HepG2 (cell line): ENCODE results near the gene SLC24A4. TPM values are rescaled to one million over a fixed set of nuclear protein-coding genes. Genes with fewer than 3 reads are reported as not detected.
"Not testable (repeated sequence)": the region's sequence is repeated elsewhere in the genome, so short reads cannot be mapped to it uniquely, and the experiment has no call there.

Source experiments
- ATAC-seq: fragments of 200-7000 bp; cut with Tn5 transposase; 3 replicates; pipeline ENCODE4 v1.9.1; 2020; ENCODE audit warnings: mild to moderate bottlenecking, moderate library complexity
- BruUV-seq: library from RNA; stranded (reverse); fragments of 400-500 nt; replicated peaks from 2 replicates; lab custom pipeline; 2021; lab: Mats Ljungman, UMichigan
- CTCF ChIA-PET: fragments of 300-600 bp; formaldehyde crosslinking; extraction: SDS; loops from one replicate; lab custom pipeline; 2021; ENCODE audit warnings: low total read pairs, inconsistent platforms, low intra/inter-chr PET ratio; lab: Yijun Ruan, JAX
- POLR2A ChIA-PET: fragments of 350-600 bp; sonication (Branson Sonifier 250); formaldehyde crosslinking; loops from one replicate; lab custom pipeline; 2020; ENCODE audit warnings: antibody characterized with exemption, inconsistent platforms; lab: Yijun Ruan, JAX
- DNase-seq: peaks from one replicate; pipeline ENCODE4 v3.0.0-alpha.2; 2015; ENCODE audit warnings: low spot score
- FAIRE-seq: peaks from 3 replicates; lab custom pipeline; 2011; peaks lifted over from hg19 to GRCh38; lab: Jason Lieb, UNC
- H2AFZ ChIP-seq: one replicate; pipeline ENCODE4 v1.6.1; 2011; ENCODE audit warnings: low read length, inconsistent platforms
- H3K27ac ChIP-seq: fragments of 300-600 bp; 3 replicates; pipeline ENCODE4 v1.8.0; 2011; ENCODE audit warnings: mixed run types, mild to moderate bottlenecking, mixed read lengths, low read length, inconsistent platforms; ENCODE audit not compliant: insufficient read depth; ENCODE audit errors: extremely low read length
- H3K27me3 ChIP-seq, 2 experiments: fragments of 200-600 bp in 1 of 2; 2 replicates in 1 of 2; 3 replicates in 1 of 2; pipeline versions ENCODE4 v1.6.0 to v1.8.0; 2011; ENCODE audit warnings: low read length in 2 of 2, mild to moderate bottlenecking in 2 of 2, moderate library complexity in 2 of 2, inconsistent platforms in 1 of 2; ENCODE audit not compliant: insufficient read depth in 2 of 2, control insufficient read depth in 1 of 2
- H3K36me3 ChIP-seq, 2 experiments: fragments of 200-600 bp in 1 of 2; replicated peaks in 1 of 2; 2 replicates in 1 of 2; 3 replicates in 1 of 2; pipeline versions ENCODE4 v1.5.1 to v1.8.0; 2011; ENCODE audit warnings: low read length in 2 of 2, inconsistent platforms in 1 of 2; ENCODE audit not compliant: insufficient read depth in 2 of 2, control insufficient read depth in 1 of 2
- H3K4me1 ChIP-seq: 2 replicates; pipeline ENCODE4 v1.5.1; 2012; ENCODE audit warnings: low read length, inconsistent platforms; ENCODE audit not compliant: insufficient read depth
- H3K4me2 ChIP-seq: 2 replicates; pipeline ENCODE4 v1.6.0; 2011; ENCODE audit warnings: low read depth, low read length, inconsistent platforms
- H3K4me3 ChIP-seq, 3 experiments: fragments of 200-600 bp in 1 of 3; sonication (generic), shearing (Covaris generic) in 1 of 3; replicated peaks in 1 of 3; 2 replicates each; pipeline ENCODE4 v1.5.1; 2011 to 2016; ENCODE audit warnings: low read length in 3 of 3, inconsistent platforms in 2 of 3, low read depth in 2 of 3, mild to moderate bottlenecking in 2 of 3, control low read depth in 1 of 3, mixed read lengths in 1 of 3; ENCODE audit not compliant: insufficient read depth in 1 of 3
- H3K79me2 ChIP-seq: one replicate; pipeline ENCODE4 v1.6.1; 2011; ENCODE audit warnings: low read length, inconsistent platforms; ENCODE audit not compliant: insufficient read depth
- H3K9ac ChIP-seq: 2 replicates; pipeline ENCODE4 v1.6.0; 2011; ENCODE audit warnings: mild to moderate bottlenecking, low read depth, low read length, inconsistent platforms; ENCODE audit not compliant: insufficient read depth
- H3K9me3 ChIP-seq: 2 replicates; pipeline ENCODE4 v1.5.1; 2012; ENCODE audit warnings: mild to moderate bottlenecking, low read length
- H4K20me1 ChIP-seq: 2 replicates; pipeline ENCODE4 v1.6.0; 2011; ENCODE audit warnings: inconsistent platforms, mild to moderate bottlenecking, low read length, moderate library complexity; ENCODE audit not compliant: insufficient read depth
- NFIC ChIP-seq: IDR thresholded peaks from 2 replicates; pipeline ENCODE4 v1.6.1; 2012; ENCODE audit warnings: mild to moderate bottlenecking, low read length, inconsistent platforms
- ZNF235 ChIP-seq: sonication (generic); formaldehyde crosslinking; IDR thresholded peaks from 2 replicates; pipeline ENCODE4 v1.8.1; 2023; ENCODE audit warnings: mild to moderate bottlenecking, missing genetic modification reagents, borderline replicate concordance
- ZNF251 ChIP-seq: sonication (generic); formaldehyde crosslinking; IDR thresholded peaks from 2 replicates; pipeline ENCODE4 v1.9.0; 2021; ENCODE audit warnings: mild to moderate bottlenecking, missing genetic modification reagents
- ZNF616 ChIP-seq: sonication (generic); formaldehyde crosslinking; IDR thresholded peaks from 2 replicates; pipeline ENCODE4 v1.5.0; 2020; ENCODE audit warnings: low read depth, mild to moderate bottlenecking, missing genetic modification reagents
- ZNF619 ChIP-seq: sonication (generic); formaldehyde crosslinking; IDR thresholded peaks from 2 replicates; pipeline ENCODE4 v1.4.0; 2020; ENCODE audit warnings: mild to moderate bottlenecking, missing genetic modification reagents
- ZNF780A ChIP-seq: sonication (generic); formaldehyde crosslinking; IDR thresholded peaks from 2 replicates; pipeline ENCODE4 v1.8.0; 2022; ENCODE audit warnings: mild to moderate bottlenecking, missing genetic modification reagents, moderate library complexity
- ZSCAN12 ChIP-seq: sonication (generic); formaldehyde crosslinking; IDR thresholded peaks from 2 replicates; pipeline ENCODE4 v1.9.0; 2021; ENCODE audit warnings: mild to moderate bottlenecking, missing genetic modification reagents
- ZSCAN9 ChIP-seq: IDR thresholded peaks from 2 replicates; pipeline ENCODE4 v1.6.1; 2016; ENCODE audit warnings: borderline replicate concordance
- WGBS: methylation state at CpG from one replicate; pipeline ENCODE4 v1.1.6; 2017; ENCODE audit warnings: low lambda C conversion rate; 5-methylcytosine and 5-hydroxymethylcytosine counted together
- in situ Hi-C: cut with HindIII; loops from 2 replicates; pipeline ENCODE4 v1.10.0; 2017; ENCODE audit warnings: low pct_unique_long_range_greater_than_20kb; ENCODE audit not compliant: extremely low pct_ligation_motif_present
- intact Hi-C: fragments of 100-400 bp; cut with micrococcal nuclease; formaldehyde crosslinking; loops from one replicate; pipeline ENCODE4 v1.10.0; 2022; ENCODE audit not compliant: unreplicated experiment
- polyA plus RNA-seq, 8 experiments: library from polyadenylated mRNA; depleted of rRNA in 3 of 8; stranded (reverse) in 7 of 8; unstranded in 1 of 8; fragments of >200 nt; fragmentation: Illumina TruSeq in 4 of 8; extraction: Trizol in 4 of 8; gene quantifications; 2 replicates each; pipeline versions ENCODE4 v1.2.1 to v1.2.3, GENCODE V29; 2011 to 2016; ENCODE audit warnings: low read depth in 4 of 8, missing spikeins in 1 of 8, mixed read lengths in 1 of 8; ENCODE audit not compliant: insufficient read depth in 1 of 8
- total RNA-seq, 5 experiments: library from RNA; depleted of rRNA; stranded (reverse); fragments of >200 nt; fragmentation: Illumina TruSeq; extraction: Trizol; gene quantifications; 2 replicates each; pipeline ENCODE4 v1.2.3, GENCODE V29; 2016; ENCODE audit warnings: low read depth in 1 of 5
- TF ChIP-seq, protein P1 (sequence below): IDR thresholded peaks from 2 replicates; pipeline ENCODE4 v1.4.0; 2020; ENCODE audit warnings: mild to moderate bottlenecking, missing genetic modification reagents
- TF ChIP-seq, protein P2 (sequence below): sonication (generic); formaldehyde crosslinking; IDR thresholded peaks from 2 replicates; pipeline ENCODE4 v1.5.0; 2020; ENCODE audit warnings: mild to moderate bottlenecking, missing genetic modification reagents

Gene SLC24A4
- total and polyA plus RNA-seq, 2 of the 13 experiments (the other 11 are each of a cell fraction or from before 2014, with no cell fraction given) = not detected

DNA sequence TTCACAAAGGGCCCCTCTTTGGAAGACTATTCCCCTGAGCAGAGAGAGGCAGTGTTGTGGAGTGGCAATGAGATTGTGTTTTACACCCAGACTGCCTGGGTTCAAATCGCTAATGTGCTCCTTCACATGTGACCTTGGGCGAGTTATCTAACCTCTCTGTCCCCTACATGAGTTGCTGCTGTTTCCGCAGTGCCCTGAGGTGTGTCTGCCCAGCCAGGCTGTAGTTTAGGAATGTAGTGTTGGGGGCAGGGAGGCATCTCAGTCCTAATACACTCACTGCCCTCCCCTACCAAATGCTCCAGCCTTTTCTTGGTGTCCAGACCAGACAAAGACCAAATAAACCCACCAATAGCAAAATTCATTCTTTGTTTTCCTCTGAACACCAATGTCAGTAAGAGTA lies 78.6 kb downstream of the SLC24A4 start:
- no peaks in the 10 kb centered on the region for H3K36me3 ChIP-seq
- in situ Hi-C loops (no loop called here), intact Hi-C loops (no loop called here)
- FAIRE-seq = no peak
- H3K27ac ChIP-seq = no peak overlapping the region
- no TSS peak for BruUV-seq
- no peak for DNase-seq
- no peaks in the 10 kb centered on the region for H3K79me2 ChIP-seq
- no CpG with 5 or more reads among the region's 3 CpGs for WGBS
- no peak overlapping the region for H3K4me2 ChIP-seq
- no peak overlapping the region for H2AFZ ChIP-seq
- peaks cover 4 to 24% of the 10 kb centered on the region in 2 experiments; a peak in 3 of 5 replicates for H3K27me3 ChIP-seq
- H4K20me1 ChIP-seq = no peaks in the 10 kb centered on the region
- TF ChIP-seq ZNF616 (CRISPR knock-in tag) (no peak), ZNF251 (CRISPR knock-in tag) (no peak), NFIC (no peak), ZSCAN9 (CRISPR knock-in tag) (no peak), ZNF619 (CRISPR knock-in tag) (no peak), ZNF235 (CRISPR knock-in tag) (no peak), ZNF780A (CRISPR knock-in tag) (no peak), ZSCAN12 (CRISPR knock-in tag) (no peak)
- TF ChIP-seq, protein P1, sequence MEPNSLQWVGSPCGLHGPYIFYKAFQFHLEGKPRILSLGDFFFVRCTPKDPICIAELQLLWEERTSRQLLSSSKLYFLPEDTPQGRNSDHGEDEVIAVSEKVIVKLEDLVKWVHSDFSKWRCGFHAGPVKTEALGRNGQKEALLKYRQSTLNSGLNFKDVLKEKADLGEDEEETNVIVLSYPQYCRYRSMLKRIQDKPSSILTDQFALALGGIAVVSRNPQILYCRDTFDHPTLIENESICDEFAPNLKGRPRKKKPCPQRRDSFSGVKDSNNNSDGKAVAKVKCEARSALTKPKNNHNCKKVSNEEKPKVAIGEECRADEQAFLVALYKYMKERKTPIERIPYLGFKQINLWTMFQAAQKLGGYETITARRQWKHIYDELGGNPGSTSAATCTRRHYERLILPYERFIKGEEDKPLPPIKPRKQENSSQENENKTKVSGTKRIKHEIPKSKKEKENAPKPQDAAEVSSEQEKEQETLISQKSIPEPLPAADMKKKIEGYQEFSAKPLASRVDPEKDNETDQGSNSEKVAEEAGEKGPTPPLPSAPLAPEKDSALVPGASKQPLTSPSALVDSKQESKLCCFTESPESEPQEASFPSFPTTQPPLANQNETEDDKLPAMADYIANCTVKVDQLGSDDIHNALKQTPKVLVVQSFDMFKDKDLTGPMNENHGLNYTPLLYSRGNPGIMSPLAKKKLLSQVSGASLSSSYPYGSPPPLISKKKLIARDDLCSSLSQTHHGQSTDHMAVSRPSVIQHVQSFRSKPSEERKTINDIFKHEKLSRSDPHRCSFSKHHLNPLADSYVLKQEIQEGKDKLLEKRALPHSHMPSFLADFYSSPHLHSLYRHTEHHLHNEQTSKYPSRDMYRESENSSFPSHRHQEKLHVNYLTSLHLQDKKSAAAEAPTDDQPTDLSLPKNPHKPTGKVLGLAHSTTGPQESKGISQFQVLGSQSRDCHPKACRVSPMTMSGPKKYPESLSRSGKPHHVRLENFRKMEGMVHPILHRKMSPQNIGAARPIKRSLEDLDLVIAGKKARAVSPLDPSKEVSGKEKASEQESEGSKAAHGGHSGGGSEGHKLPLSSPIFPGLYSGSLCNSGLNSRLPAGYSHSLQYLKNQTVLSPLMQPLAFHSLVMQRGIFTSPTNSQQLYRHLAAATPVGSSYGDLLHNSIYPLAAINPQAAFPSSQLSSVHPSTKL (CRISPR knock-in tag) = no peak
- TF ChIP-seq, protein P2, sequence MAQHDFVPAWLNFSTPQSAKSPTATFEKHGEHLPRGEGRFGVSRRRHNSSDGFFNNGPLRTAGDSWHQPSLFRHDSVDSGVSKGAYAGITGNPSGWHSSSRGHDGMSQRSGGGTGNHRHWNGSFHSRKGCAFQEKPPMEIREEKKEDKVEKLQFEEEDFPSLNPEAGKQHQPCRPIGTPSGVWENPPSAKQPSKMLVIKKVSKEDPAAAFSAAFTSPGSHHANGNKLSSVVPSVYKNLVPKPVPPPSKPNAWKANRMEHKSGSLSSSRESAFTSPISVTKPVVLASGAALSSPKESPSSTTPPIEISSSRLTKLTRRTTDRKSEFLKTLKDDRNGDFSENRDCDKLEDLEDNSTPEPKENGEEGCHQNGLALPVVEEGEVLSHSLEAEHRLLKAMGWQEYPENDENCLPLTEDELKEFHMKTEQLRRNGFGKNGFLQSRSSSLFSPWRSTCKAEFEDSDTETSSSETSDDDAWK (CRISPR knock-in tag) = no peak
- no peak overlapping the region for H3K4me3 ChIP-seq
- ChIA-PET CTCF (no interaction called here), POLR2A (no interaction called here)
- no peak for ATAC-seq
- no peaks in the 10 kb centered on the region for H3K4me1 ChIP-seq
- peaks cover 7% of the 10 kb centered on the region; the same call in 1 of the 2 replicates for H3K9me3 ChIP-seq
- no peak overlapping the region for H3K9ac ChIP-seq

DNA sequence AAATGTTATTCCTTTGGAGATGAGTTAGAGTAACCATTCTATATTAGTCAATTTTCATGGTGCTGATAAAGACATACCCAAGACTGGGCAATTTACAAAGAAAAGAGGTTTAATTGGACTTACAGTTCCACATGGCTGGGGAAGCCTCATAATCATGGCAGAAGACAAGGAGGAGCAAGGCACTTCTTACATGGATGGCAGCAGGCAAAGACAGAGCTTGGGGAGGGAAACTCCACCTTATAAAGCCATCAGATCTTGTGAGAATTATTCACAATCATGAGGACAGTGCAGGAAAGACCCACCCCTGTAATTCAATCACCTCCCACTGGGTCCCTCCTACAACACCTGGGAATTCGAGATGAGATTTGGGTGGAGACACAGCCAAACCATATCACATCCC lies 79.5 kb downstream of the SLC24A4 start:
- H3K79me2 ChIP-seq, BruUV-seq, intact Hi-C loops, ATAC-seq, in situ Hi-C loops, DNase-seq, CTCF ChIA-PET, H3K4me2 ChIP-seq, H3K36me3 ChIP-seq, H2AFZ ChIP-seq, H4K20me1 ChIP-seq, H3K9me3 ChIP-seq, POLR2A ChIA-PET, H3K4me1 ChIP-seq, H3K4me3 ChIP-seq, H3K9ac ChIP-seq, H3K27ac ChIP-seq, FAIRE-seq: not testable (repeated sequence)
- 0% methylated on average over 1 of the region's 1 CpG for WGBS
- peaks cover 4 to 24% of the 10 kb centered on the region in 2 experiments; a peak in 3 of 5 replicates for H3K27me3 ChIP-seq
